H1 (cell line): Measurements from ENCODE around the gene PNISR. TPM values are rescaled to one million over a fixed set of nuclear protein-coding genes. Genes with fewer than 3 reads are reported as not detected.

ENCODE experiments used
- SUZ12 ChIP-seq: fragments of 200-600 bp; sonication (generic); IDR thresholded peaks from 2 replicates; pipeline ENCODE4 v1.6.1; 2012; ENCODE audit warnings: mild to moderate bottlenecking, inconsistent platforms, low read length, moderate library complexity, mixed read lengths
- TCF12 ChIP-seq: IDR thresholded peaks from 2 replicates; pipeline ENCODE4 v1.6.1; 2011; ENCODE audit warnings: low read depth, mild to moderate bottlenecking, low read length
- polyA plus RNA-seq, 7 experiments: library from polyadenylated mRNA; depleted of rRNA in 3 of 7; stranded (reverse) in 5 of 7; unstranded in 2 of 7; fragments of >200 nt in 5 of 7; fragments of 200-250 nt in 2 of 7; gene quantifications; 1 replicate in 5 of 7; 2 replicates in 1 of 7; 4 replicates in 1 of 7; pipeline versions ENCODE4 v1.2.1 to v1.2.3, GENCODE V29; 2011 to 2013; ENCODE audit warnings: missing spikeins in 2 of 7, mixed read lengths in 2 of 7
- total RNA-seq: library from RNA; stranded (reverse); fragmentation: NEBNext Ultra II Directional; extraction: Animal tissue kit (Norgen Biotek cat#: 25700); gene quantifications from 2 replicates; pipeline ENCODE4 v1.2.1, GENCODE V29; 2021

Gene PNISR
- total and polyA plus RNA-seq, 2 of the 8 experiments (the other 6 are each of a cell fraction or from before 2014, with no cell fraction given): 41.1 to 134 TPM

GRCh38 chr6:99432877-99433276, 7.8 kb upstream of the PNISR start (continued):
- TF ChIP-seq TCF12 (no peak), SUZ12 (no peak)
- TF ChIP-seq, all 59 proteins: peak for 0
